GM12872 (cell line): ENCODE data around the gene FRMPD4.

Source experiments
- CTCF ChIP-seq: IDR thresholded peaks from 3 replicates; pipeline ENCODE4 v1.5.1; 2011; ENCODE audit warnings: low read depth, mild to moderate bottlenecking, low read length, moderate library complexity; ENCODE audit not compliant: insufficient read depth

FRMPD4 gene

DNA sequence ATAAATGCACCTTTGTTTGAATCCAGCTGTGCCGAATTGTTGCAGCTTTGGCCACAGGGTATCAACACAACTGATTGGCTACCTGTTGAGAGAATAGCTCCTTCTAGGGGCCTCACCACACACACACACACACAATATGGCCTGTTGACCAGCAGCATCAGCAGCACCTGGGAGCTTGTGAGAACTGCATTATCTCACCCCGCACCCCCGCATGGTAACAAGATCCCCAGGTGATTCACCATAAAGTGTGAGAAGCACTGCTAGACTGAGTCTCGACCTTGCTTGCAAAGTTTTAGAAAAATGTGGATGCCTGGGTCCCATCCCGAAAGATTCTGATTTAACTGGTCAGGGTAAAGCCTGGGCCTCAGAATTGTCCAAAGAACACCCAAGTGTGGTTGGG, 476.0 kb downstream of the FRMPD4 start:
- no peak for TF ChIP-seq CTCF

DNA sequence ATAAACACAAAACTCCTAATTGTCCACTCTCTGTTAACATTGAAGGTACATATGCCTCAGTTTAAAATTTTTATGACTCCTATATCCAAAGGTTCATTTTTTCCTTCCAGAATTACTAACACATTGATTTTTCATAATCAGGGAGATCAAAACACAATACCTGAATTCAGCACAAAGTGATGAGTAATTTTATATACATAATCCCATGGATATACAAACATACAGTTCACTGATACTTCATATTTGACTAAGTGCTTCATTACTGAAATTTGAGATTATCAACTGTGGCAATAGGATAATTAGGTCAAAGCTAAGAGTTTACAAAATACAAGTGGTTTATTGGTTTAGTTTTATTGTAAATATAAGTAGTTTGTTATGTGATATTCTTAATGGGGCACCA, 476.8 kb downstream of the FRMPD4 start:
- TF ChIP-seq CTCF = no peak

DNA sequence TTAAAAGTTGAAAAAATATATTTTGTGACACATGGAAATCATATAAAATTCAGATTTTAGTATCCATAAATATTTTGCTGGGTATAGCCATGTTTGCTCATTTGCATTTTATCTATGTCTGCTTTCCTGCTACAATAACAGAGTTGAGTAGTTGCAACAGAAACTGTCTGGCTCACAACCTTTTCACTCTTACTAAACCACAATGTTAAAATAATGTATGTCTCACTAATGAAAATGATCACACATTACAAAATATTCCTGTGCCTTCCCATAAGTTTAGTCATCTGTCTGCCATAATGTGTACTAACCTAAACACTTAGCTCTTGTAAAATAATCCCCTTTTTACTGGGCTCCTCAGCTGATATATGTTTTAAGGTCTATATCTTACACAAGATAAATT, 479.0 kb downstream of the FRMPD4 start:
- TF ChIP-seq CTCF = no peak

DNA sequence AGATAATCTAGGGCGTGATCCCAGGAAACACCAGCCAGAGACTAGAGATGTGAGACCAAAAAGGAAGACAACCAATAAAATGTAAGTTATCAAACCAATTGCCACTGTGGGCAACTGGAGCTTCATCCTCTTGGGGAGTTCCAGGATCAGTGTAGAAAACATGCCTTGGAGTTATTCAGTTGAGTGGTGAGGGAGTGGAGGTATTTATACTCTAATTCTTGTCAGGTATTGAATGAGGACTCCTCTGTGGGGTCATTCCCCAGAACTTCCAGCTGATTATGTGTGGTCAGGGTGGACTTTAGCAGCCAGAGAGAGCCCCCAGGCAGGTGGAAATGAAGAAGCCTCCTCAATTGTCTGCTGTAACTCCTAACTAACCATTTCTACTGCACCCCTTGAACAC, 509.0 kb downstream of the FRMPD4 start:
- TF ChIP-seq CTCF = no peak

GRCh38 chrX:12648995-12649394, 510.7 kb downstream of the FRMPD4 start:
- no peak for TF ChIP-seq CTCF

DNA sequence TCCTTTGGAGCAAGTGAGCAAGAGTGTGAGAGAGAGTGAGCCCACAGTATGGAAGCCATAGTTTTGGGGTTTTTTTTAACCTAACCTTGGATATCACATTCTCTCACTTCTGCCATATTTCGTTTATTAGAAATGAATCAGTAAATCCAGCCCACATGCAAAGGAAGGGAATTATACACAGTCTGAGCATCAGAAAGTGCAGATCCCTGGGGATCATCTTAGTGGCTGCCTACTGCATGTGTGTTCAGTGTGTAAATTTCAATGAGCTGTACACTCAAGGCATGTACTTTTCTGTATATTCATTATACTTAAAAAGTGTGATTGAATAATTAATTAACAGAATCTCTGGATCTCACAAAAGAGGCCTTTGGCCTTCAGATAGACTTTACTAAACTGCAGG, 519.2 kb downstream of the FRMPD4 start:
- no peak for TF ChIP-seq CTCF

GRCh38 chrX:12657881-12658280, 519.6 kb downstream of the FRMPD4 start:
- TF ChIP-seq CTCF = no peak

- TF ChIP-seq CTCF = no peak
These were observed 523.2 kb downstream of the FRMPD4 start for GRCh38 chrX:12661464-12661863.
